ENCODE results near the gene NMB.

DNA sequence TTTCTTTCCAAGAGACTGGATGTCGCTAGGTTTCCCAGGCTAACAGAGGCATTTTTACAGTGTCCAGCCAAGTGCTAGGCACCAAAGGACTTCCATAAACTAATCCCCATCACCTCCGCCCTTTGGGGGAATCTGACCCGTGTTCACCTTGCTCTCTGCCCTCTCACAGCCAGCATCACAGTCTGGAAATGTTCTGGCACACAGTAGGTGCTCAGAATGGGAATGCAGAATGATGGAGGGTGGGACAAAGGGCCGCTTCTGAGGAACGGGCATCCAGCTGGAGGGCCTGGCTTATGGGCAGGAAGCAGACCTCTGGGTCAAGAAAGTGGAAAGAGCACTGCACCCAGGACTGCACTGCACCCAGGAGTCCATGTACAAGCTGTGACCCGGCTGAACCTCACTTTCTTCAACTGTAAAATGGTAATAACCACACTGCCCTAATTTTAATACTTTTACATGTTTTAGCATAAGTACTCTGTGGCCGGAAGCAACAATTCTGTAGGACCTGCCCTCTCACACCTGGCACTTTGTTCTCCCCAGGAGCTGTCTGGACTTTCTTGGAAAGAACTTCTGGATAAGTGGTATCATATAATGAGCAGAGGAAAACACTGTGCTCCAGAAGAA, 901 bp upstream of the NMB start:
- TF ChIP-seq, protein P1, sequence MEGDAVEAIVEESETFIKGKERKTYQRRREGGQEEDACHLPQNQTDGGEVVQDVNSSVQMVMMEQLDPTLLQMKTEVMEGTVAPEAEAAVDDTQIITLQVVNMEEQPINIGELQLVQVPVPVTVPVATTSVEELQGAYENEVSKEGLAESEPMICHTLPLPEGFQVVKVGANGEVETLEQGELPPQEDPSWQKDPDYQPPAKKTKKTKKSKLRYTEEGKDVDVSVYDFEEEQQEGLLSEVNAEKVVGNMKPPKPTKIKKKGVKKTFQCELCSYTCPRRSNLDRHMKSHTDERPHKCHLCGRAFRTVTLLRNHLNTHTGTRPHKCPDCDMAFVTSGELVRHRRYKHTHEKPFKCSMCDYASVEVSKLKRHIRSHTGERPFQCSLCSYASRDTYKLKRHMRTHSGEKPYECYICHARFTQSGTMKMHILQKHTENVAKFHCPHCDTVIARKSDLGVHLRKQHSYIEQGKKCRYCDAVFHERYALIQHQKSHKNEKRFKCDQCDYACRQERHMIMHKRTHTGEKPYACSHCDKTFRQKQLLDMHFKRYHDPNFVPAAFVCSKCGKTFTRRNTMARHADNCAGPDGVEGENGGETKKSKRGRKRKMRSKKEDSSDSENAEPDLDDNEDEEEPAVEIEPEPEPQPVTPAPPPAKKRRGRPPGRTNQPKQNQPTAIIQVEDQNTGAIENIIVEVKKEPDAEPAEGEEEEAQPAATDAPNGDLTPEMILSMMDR (IDR thresholded peaks at IDR 0.05): no peak
- TF ChIP-seq POLR2A (IDR thresholded peaks at IDR 0.05): no peak
